GM23248 (cell line): ENCODE data around the gene PXT1.

Source experiments
- EZH2 ChIP-seq: fragments of 200-600 bp; sonication (generic); IDR thresholded peaks from 2 replicates; pipeline ENCODE4 v1.6.1; 2018; ENCODE audit warnings: antibody characterized with exemption, mild to moderate bottlenecking; ENCODE audit not compliant: insufficient read depth, poor library complexity, severe bottlenecking
- EZH2phosphoT487 ChIP-seq: fragments of 200-600 bp; sonication (generic); IDR thresholded peaks from 2 replicates; pipeline ENCODE4 v1.6.1; 2018; ENCODE audit warnings: antibody characterized with exemption, moderate library complexity, mild to moderate bottlenecking, low read depth; ENCODE audit not compliant: insufficient read depth

- no peak for TF ChIP-seq EZH2phosphoT487
- no peak for TF ChIP-seq EZH2
Observed at GRCh38 chr6:36478051-36478526, 35.4 kb upstream of the PXT1 start.
